Amniotic stem cell (primary cell): ENCODE results near the gene DAP3.

Experiments used
- DNase-seq: peaks from one replicate; lab custom pipeline; 2025; lab: John Stamatoyannopoulos, UW

Gene DAP3

DNA sequence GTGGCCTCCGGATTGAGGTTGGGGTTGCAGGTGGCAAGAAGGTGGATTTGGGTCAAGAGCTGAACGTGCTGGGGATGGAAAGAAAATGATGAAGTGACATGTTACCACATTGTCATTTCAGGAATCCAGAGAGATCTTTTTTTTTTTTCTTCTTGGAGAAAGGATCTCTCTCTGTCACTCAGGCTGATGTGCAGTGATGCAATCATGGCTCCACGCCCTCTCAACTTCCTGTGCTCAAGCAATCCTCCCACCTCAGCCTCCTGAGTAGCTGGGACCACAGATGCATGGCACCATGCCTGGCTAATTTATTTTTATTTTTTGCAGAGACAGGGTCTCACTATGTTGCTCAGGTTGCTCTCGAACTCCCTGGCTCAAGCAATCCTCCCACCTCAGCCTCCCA lies 87.5 kb downstream of the DAP3 start:
- DNase-seq = no peak

DNA sequence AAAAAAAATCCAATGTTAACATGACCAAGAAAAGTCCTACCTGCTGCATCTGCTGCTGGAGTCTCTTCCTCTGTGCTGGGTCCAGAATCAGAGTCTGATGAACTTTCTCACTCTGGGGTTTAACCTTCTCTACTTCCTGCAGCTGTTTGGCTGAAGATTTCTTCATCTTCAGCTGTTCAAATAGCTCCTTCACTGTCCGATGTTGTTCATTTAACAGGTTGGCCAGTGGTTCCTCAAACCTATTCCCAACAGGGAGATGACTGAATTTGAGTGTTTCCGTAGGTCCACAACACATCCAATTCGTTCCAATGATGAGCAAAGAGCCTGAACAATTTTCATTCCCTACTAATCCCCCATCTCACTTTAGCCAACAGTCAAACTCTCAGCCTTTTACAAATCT lies 88.7 kb downstream of the DAP3 start:
- no peak for DNase-seq
